Activated T-cell treated with anti-CD3 and anti-CD28 coated beads, Interleukin-2, amount 50 U/mL, for 72 hours (primary cell): ENCODE results near the gene NPR1. TPM values are rescaled to one million over a fixed set of nuclear protein-coding genes. Genes with fewer than 3 reads are reported as not detected.
"Not testable (repeated sequence)": the region's sequence is repeated elsewhere in the genome, so short reads cannot be mapped to it uniquely, and the experiment has no call there.

Source experiments
- ATAC-seq, 2 donors: fragments of 150-1000 bp; cut with Tn5 transposase; replicated peaks in 1 of 2; 2 replicates each; pipeline ENCODE4 v1.10.0; 2021; ENCODE audit warnings: moderate library complexity in 2 of 2, mild to moderate bottlenecking in 1 of 2
- DNase-seq, 2 donors: peaks; one replicate each; pipeline ENCODE4 v3.0.0; 2021 to 2022; ENCODE audit warnings: mixed read lengths in 1 of 2
- H3K27ac Mint-ChIP-seq: one replicate; pipeline ENCODE4 v1.8.0; 2022; ENCODE audit warnings: mild to moderate bottlenecking, moderate library complexity, mixed read lengths
- H3K27me3 Mint-ChIP-seq: one replicate; pipeline ENCODE4 v1.8.0; 2022; ENCODE audit warnings: low read depth, mixed read lengths
- H3K36me3 Mint-ChIP-seq, 2 donors: one replicate each; pipeline ENCODE4 v1.8.0; 2022; ENCODE audit warnings: mixed read lengths in 2 of 2, mild to moderate bottlenecking in 1 of 2; ENCODE audit not compliant: insufficient read depth in 2 of 2
- H3K4me1 Mint-ChIP-seq: one replicate; pipeline ENCODE4 v1.8.0; 2022; ENCODE audit warnings: low read depth, mixed read lengths
- H3K4me3 Mint-ChIP-seq, 2 donors: one replicate each; pipeline ENCODE4 v1.8.0; 2022; ENCODE audit warnings: mild to moderate bottlenecking in 2 of 2, mixed read lengths in 2 of 2, moderate library complexity in 2 of 2
- H3K9me3 Mint-ChIP-seq, 2 donors: one replicate each; pipeline ENCODE4 v1.8.0; 2022; ENCODE audit warnings: mixed read lengths in 2 of 2
- total RNA-seq, 2 donors: library from RNA; stranded (reverse); gene quantifications; one replicate each; pipeline ENCODE4 v1.2.3, GENCODE V29; 2022

NPR1 gene
- total RNA-seq: under 1 TPM; 0.07 to 0.29 TPM

DNA sequence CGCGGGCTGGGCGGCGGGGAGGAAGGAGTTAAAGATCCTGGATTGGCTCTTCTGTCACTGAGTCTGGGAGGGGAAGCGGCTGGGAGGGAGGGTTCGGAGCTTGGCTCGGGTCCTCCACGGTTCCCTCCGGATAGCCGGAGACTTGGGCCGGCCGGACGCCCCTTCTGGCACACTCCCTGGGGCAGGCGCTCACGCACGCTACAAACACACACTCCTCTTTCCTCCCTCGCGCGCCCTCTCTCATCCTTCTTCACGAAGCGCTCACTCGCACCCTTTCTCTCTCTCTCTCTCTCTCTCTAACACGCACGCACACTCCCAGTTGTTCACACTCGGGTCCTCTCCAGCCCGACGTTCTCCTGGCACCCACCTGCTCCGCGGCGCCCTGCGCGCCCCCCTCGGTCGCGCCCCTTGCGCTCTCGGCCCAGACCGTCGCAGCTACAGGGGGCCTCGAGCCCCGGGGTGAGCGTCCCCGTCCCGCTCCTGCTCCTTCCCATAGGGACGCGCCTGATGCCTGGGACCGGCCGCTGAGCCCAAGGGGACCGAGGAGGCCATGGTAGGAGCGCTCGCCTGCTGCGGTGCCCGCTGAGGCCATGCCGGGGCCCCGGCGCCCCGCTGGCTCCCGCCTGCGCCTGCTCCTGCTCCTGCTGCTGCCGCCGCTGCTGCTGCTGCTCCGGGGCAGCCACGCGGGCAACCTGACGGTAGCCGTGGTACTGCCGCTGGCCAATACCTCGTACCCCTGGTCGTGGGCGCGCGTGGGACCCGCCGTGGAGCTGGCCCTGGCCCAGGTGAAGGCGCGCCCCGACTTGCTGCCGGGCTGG is at the start of gene NPR1:
Gene NPR1 (plus strand): TSS at position 170 of the 818 bp plus-strand sequence. CDS start 421 bp downstream, at position 591.
- Mint-ChIP-seq H3K9me3 (no peaks in the 10 kb centered on the region), H3K4me1 (peaks cover 25% of the 10 kb centered on the region), H3K27ac (no peak within 1 kb of the TSS), H3K4me3 (peak within 1 kb of the TSS; percentile 76 to 86), H3K36me3 (peaks cover 0 to 3% of the 10 kb centered on the region in 2 donors), H3K27me3 (peaks cover 51% of the 10 kb centered on the region)
- DNase-seq (peak; percentile 29 to 40), ATAC-seq (peak; percentile 61 to 64)

GRCh38 chr1:153629343-153629665 is 49.2 kb upstream of the NPR1 start:
- Mint-ChIP-seq H3K4me3 (no peak overlapping the region), H3K27ac (no peak overlapping the region), H3K36me3 (peaks cover 3 to 4% of the 10 kb centered on the region in 2 donors), H3K27me3 (peaks cover 5% of the 10 kb centered on the region), H3K4me1 (peaks cover 37% of the 10 kb centered on the region), H3K9me3 (peaks cover 0 to 3% of the 10 kb centered on the region in 2 donors)
- no peak for ATAC-seq
- no peak for DNase-seq

DNA sequence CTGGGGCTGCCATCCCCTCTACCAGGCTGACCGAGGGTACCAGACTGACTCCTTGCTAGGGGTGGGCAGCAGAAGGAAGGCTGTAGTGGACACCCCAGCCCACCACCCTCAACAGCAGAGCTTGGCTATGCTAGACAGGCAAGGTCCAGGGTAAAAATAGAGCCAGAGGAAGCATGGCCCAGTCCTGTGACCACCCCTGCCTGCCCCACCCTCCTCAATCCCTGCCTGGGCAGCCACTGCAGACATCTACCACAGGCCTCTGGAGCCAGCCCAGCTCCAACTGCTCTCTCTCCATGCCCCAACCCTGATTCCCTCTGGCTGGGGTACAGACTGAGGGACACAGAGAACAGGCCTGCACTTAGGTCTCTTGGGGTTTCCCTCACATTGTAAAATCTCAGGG is 48.5 kb upstream of the NPR1 start:
- Mint-ChIP-seq H3K36me3 (peaks cover 5 to 6% of the 10 kb centered on the region in 2 donors), H3K27ac (no peak overlapping the region), H3K4me3 (no peak overlapping the region), H3K27me3 (peaks cover 5% of the 10 kb centered on the region), H3K9me3 (peaks cover 0 to 3% of the 10 kb centered on the region in 2 donors), H3K4me1 (peaks cover 37% of the 10 kb centered on the region)
- ATAC-seq (no peak), DNase-seq (no peak)

GRCh38 chr1:153630384-153630783 is 48.1 kb upstream of the NPR1 start:
- Mint-ChIP-seq H3K36me3 (peaks cover 5 to 6% of the 10 kb centered on the region in 2 donors), H3K4me1 (peaks cover 37% of the 10 kb centered on the region), H3K4me3 (no peak overlapping the region), H3K27me3 (peaks cover 5% of the 10 kb centered on the region), H3K27ac (no peak overlapping the region), H3K9me3 (peaks cover 0 to 3% of the 10 kb centered on the region in 2 donors)
- no peak for DNase-seq
- no peak for ATAC-seq

GRCh38 chr1:153631047-153632022 is 47.2 kb upstream of the NPR1 start:
- Mint-ChIP-seq H3K4me1 (peaks cover 43% of the 10 kb centered on the region), H3K27me3 (peaks cover 2% of the 10 kb centered on the region), H3K9me3 (peaks cover 0 to 3% of the 10 kb centered on the region in 2 donors), H3K27ac (peak overlapping the region; percentile 73), H3K36me3 (peaks cover 6 to 7% of the 10 kb centered on the region in 2 donors), H3K4me3 (peak overlapping the region in 1 of 2 donors; percentile 37)
- DNase-seq: no peak
- no peak for ATAC-seq

DNA sequence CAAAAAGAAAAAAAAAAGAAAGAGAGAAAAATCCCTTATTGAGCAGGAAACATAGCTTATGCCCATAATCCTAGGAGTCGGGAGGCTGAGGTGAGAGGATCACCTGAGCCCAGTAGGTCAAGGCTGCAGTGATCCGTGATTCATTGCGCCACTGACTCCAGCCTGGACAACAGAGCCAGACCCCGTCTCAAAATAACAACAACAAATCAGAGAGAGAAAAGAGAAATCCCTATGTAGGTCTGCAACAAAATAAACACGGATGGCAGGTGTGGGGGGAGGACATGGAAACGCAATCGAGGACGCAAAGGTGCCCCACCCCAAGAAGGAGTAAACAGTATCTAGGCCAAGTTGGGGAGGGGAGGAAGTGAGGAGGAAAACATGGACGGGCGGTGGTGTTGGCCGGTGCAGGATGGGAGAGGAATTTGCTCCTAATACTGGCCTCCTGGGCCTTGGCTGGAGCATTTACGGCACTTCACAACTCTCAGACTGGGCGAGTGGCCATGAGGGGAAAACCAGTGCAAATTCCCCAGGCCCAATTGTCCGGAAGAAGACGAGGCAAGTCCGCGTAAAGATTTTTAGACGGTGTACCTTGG is 45.2 kb upstream of the NPR1 start:
- Mint-ChIP-seq H3K9me3 (peaks cover 0 to 3% of the 10 kb centered on the region in 2 donors), H3K4me3 (peak overlapping the region; percentile 92 to 95), H3K27me3 (no peaks in the 10 kb centered on the region), H3K27ac (peak overlapping the region; percentile 36), H3K36me3 (peaks cover 14 to 20% of the 10 kb centered on the region in 2 donors), H3K4me1 (peaks cover 52% of the 10 kb centered on the region)
- ATAC-seq (no peak), DNase-seq (no peak)

DNA sequence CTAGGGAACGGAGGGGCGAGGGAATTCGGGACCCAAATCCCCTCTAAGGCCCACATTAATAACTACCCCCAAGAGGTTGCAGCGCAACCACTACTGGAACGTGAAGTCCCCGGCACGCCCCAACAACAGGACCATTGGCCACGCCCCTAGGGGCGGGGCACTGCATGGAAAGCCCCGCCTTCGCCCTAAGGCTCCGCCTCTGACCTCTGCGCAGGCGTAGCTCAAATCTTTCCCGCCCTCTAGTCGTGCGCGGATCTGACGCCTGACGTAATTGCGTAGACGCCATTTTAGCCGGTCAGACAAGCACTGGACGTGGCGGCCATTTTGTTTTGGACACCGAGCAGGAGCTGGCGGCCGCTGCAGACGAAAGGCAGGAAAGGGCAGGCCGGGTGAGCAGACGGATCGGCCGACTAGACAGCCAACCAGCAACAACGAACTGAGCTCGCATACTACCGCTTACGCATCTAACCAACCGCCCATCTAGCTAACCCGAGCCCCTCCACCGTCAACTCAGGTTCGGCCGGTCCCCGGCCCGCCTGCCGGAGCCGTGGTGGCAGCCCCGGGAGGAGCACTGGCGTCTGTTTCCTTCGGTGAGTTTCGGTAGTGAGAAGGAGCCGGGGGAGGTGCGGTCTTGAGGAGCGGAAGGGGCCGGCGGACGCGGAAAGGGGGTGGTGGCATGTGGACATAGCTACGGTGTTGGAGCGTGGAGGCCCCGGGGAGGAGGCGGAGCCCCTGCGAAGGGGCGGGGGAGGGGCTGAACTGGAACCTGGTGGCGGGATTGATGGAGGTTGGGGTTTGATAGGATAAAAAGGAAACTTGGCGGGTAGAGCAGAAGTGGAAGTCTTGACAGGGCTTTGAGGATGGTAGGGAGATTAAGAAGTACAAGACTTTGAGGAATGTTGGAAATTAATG is 44.5 kb upstream of the NPR1 start, which contains the start of gene CHTOP:
Gene CHTOP (plus strand): TSS at position 313 of the 912 bp plus-strand sequence. CDS start 2,523 bp downstream, outside the sequence.
- peaks cover 0 to 3% of the 10 kb centered on the region in 2 donors for H3K9me3 Mint-ChIP-seq

GRCh38 chr1:153635872-153636271 is 42.6 kb upstream of the NPR1 start:
- Mint-ChIP-seq H3K27ac (peak overlapping the region; percentile 76), H3K9me3 (peaks cover 0 to 3% of the 10 kb centered on the region in 2 donors), H3K36me3 (peaks cover 14 to 25% of the 10 kb centered on the region in 2 donors), H3K4me3 (peak overlapping the region; percentile 92 to 95), H3K4me1 (peaks cover 54% of the 10 kb centered on the region), H3K27me3 (no peaks in the 10 kb centered on the region)
- no peak for ATAC-seq
- DNase-seq: no peak

More for the DNA sequence above, 44.5 kb upstream of the NPR1 start, which contains the start of gene CHTOP:
- Mint-ChIP-seq H3K36me3 (peaks cover 14 to 22% of the 10 kb centered on the region in 2 donors), H3K4me3 (peak within 1 kb of the TSS; percentile 92 to 95), H3K27ac (peak within 1 kb of the TSS; percentile 94), H3K27me3 (no peaks in the 10 kb centered on the region), H3K4me1 (peaks cover 52% of the 10 kb centered on the region)
- peak; percentile 97 to 99 for DNase-seq
- peak; percentile 91 to 92 for ATAC-seq

DNA sequence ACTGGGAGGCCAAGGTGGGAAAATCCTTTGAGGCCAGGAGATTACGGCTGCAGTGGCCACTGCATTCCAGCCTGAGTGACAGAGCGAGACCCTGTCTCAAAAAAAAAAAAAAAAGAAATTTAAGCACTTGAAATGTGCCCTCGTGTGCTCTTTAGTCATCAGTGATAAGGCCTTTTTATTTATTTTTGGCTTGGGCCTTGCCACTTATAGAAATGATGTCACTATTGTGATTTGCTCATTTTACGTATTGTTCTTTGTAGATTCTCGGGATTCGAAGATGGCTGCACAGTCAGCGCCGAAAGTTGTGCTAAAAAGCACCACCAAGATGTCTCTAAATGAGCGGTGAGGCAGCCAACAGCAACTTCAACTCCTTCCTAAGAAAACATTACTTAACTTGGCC is 42.2 kb upstream of the NPR1 start:
- Mint-ChIP-seq H3K4me1 (peaks cover 53% of the 10 kb centered on the region), H3K9me3 (peaks cover 0 to 3% of the 10 kb centered on the region in 2 donors), H3K27me3 (no peaks in the 10 kb centered on the region), H3K4me3 (peak overlapping the region; percentile 92 to 95), H3K27ac (peak overlapping the region; percentile 76), H3K36me3 (peaks cover 14 to 29% of the 10 kb centered on the region in 2 donors)
- ATAC-seq (no peak), DNase-seq (no peak)

DNA sequence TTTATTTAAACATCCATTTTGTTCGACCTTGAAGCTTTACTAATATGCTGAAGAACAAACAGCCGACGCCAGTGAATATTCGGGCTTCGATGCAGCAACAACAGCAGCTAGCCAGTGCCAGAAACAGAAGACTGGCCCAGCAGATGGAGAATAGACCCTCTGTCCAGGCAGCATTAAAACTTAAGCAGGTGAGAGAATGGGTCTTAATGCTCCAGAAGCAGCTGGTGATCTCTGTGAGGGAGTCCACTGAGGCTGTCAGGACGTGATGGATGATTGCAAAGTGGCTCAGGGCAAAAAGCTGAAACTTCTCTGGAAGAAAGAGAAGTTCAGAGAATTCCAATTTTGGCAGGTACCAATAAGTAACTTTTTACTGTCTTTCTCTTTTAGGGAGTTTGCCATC is 40.2 kb upstream of the NPR1 start:
- DNase-seq (no peak), ATAC-seq (no peak)
- Mint-ChIP-seq H3K36me3 (peaks cover 12 to 39% of the 10 kb centered on the region in 2 donors), H3K4me3 (no peak overlapping the region), H3K27ac (peak overlapping the region; percentile 52), H3K4me1 (peaks cover 43% of the 10 kb centered on the region), H3K9me3 (peaks cover 0 to under 1% of the 10 kb centered on the region in 2 donors), H3K27me3 (no peaks in the 10 kb centered on the region)

GRCh38 chr1:153639280-153639679 is 39.2 kb upstream of the NPR1 start:
- Mint-ChIP-seq H3K4me1 (peaks cover 47% of the 10 kb centered on the region), H3K9me3 (no peaks in the 10 kb centered on the region), H3K27me3 (no peaks in the 10 kb centered on the region), H3K4me3 (no peak overlapping the region), H3K36me3 (peaks cover 12 to 48% of the 10 kb centered on the region in 2 donors), H3K27ac (no peak overlapping the region)
- ATAC-seq (no peak), DNase-seq (no peak)

GRCh38 chr1:153640213-153640612 is 38.3 kb upstream of the NPR1 start:
- DNase-seq, ATAC-seq, H3K4me3 Mint-ChIP-seq, H3K27ac Mint-ChIP-seq, H3K27me3 Mint-ChIP-seq, H3K9me3 Mint-ChIP-seq: not testable (repeated sequence)
- peaks cover 55% of the 10 kb centered on the region for H3K4me1 Mint-ChIP-seq
- H3K36me3 Mint-ChIP-seq: peaks cover 12 to 54% of the 10 kb centered on the region in 2 donors
